ENCODE data around the gene DYSF. TPM values are rescaled to one million over a fixed set of nuclear protein-coding genes. Genes with fewer than 3 reads are reported as not detected.

Gene DYSF
- total and polyA plus RNA-seq, 2 donors (not counting 1 experiment from before 2014, with no cell fraction given): 0.17 to 0.43 TPM

DNA sequence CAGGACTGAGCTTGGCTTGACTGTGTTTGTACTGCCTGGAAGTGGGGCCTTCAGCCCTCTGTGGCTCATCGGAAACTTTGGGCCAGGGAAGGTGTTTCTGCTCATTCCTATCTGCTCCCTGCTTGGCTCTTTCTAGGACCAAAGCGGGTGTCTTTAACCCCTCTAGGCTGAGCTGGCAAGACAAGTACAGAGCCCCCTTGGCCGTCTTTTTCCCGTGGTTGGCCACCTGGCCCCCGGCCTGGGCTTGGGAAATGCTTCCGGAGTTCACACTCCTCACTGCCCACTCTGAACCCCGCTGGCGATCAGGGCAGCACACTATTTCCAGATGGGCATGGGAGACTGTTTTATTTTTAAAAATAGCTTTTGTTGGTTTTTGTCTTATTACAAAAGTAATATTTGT lies 243.0 kb downstream of the DYSF start:
- ChIA-PET POLR2A (no interaction called here), CTCF (no interaction called here)
- H3K9me3 ChIP-seq (ENCODE audit: control extremely low read depth in 1 of 3, control insufficient read depth in 2 of 3, insufficient read depth in 1 of 3, low read length in 2 of 3): peaks cover 0 to 5% (median 0%) of the 10 kb centered on the region in 3 donors
- no peak overlapping the region for H3K9ac ChIP-seq (ENCODE audit: low read length)
- H3K4me3 ChIP-seq (ENCODE audit: control extremely low read depth in 1 of 5, extremely low read depth in 1 of 5, insufficient read depth in 1 of 5, low read depth in 2 of 5, low read length in 4 of 5): no peak overlapping the region
- no peak overlapping the region for H3K4me3 Mint-ChIP-seq
- H3K4me2 ChIP-seq (replicated peaks; ENCODE audit: low read depth, low read length, poor library complexity, severe bottlenecking): no peak overlapping the region
- H3K27me3 ChIP-seq (replicated peaks in 1 of 4; ENCODE audit: control extremely low read depth in 1 of 4, control insufficient read depth in 3 of 4, insufficient read depth in 4 of 4, low read length in 3 of 4): no peaks in the 10 kb centered on the region
- H3K27me3 Mint-ChIP-seq: peaks cover 2% of the 10 kb centered on the region
- no peak for DNase-seq
- no peak for ATAC-seq (ENCODE audit: low read depth)
- no peaks in the 10 kb centered on the region for H3K79me2 ChIP-seq (ENCODE audit: control insufficient read depth, insufficient read depth, low read length)
- no peaks in the 10 kb centered on the region for H3K9me3 Mint-ChIP-seq (ENCODE audit: insufficient read depth)
- WGBS (ENCODE audit: insufficient coverage): 79% methylated on average over 4 of the region's 8 CpGs
- intact Hi-C loops (cut with micrococcal nuclease): no loop called here
- no peak overlapping the region for H3K27ac Mint-ChIP-seq
- H3K4me1 Mint-ChIP-seq: no peaks in the 10 kb centered on the region
- TF ChIP-seq EZH2 (IDR thresholded peaks at IDR 0.05; ENCODE audit: borderline replicate concordance, insufficient read depth, low read depth, low read length, poor library complexity, severe bottlenecking): no peak
- no peaks in the 10 kb centered on the region for H4K20me1 ChIP-seq (ENCODE audit: control insufficient read depth, insufficient read depth, low read length, poor library complexity, severe bottlenecking)
- H3K36me3 ChIP-seq (replicated peaks in 1 of 2; ENCODE audit: control extremely low read depth in 1 of 2, control insufficient read depth in 1 of 2, extremely low read depth in 1 of 2, insufficient read depth in 2 of 2, low read length in 1 of 2): no peaks in the 10 kb centered on the region
- no peak overlapping the region for H2AFZ ChIP-seq (ENCODE audit: insufficient read depth, low read depth, low read length, poor library complexity, severe bottlenecking)
- no peaks in the 10 kb centered on the region for H3K4me1 ChIP-seq (ENCODE audit: control insufficient read depth in 2 of 2, insufficient read depth in 2 of 2, low read length in 2 of 2)
- no peak overlapping the region for H3K27ac ChIP-seq (ENCODE audit: low read length in 2 of 2)

DNA sequence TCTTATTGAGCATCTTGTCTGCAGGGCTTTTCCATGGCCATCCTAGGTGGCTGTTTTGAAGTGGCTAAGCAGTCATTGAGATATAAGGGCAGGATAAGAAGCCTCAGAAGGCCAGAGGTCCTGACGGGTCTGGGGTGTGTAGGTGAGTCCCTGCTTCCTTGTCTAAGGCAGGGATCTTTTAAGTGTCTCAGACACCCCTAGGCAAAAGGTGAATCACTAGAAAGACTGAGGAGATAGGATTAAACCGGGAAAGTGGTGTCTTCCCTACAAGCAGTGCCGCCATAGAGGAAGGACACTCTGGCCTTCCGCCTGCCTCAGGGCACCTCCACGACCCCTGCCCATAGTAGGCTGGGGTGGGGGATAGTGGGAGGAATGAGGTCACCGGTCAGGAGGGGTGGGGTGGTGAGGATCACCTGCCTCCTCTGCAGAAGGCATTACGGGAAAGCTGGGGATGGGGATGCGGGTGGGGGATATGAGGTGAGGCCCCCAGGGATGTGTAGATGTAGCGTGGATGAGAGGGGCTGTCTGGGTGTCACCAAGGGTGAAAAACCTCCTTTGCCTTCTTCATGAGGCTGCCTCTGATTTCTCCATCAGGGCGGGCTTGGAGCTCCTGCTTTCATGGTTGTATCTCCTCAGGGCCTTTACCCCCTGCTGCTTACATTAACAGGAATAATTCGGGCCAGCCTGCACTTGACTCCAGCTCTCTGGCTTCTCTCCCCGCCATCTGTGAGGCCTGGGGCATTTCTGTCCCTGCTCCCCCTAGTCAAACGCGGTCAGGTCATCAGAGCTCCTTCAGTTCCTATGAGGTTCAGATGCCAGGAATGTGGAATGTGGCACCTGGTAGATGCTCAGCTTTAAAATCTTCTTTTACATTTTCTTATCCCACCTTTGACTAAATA lies 244.0 kb downstream of the DYSF start:
- H2AFZ ChIP-seq (ENCODE audit: insufficient read depth, low read depth, low read length, poor library complexity, severe bottlenecking): no peak overlapping the region
- no peaks in the 10 kb centered on the region for H3K9me3 Mint-ChIP-seq (ENCODE audit: insufficient read depth)
- TF ChIP-seq, protein P1, sequence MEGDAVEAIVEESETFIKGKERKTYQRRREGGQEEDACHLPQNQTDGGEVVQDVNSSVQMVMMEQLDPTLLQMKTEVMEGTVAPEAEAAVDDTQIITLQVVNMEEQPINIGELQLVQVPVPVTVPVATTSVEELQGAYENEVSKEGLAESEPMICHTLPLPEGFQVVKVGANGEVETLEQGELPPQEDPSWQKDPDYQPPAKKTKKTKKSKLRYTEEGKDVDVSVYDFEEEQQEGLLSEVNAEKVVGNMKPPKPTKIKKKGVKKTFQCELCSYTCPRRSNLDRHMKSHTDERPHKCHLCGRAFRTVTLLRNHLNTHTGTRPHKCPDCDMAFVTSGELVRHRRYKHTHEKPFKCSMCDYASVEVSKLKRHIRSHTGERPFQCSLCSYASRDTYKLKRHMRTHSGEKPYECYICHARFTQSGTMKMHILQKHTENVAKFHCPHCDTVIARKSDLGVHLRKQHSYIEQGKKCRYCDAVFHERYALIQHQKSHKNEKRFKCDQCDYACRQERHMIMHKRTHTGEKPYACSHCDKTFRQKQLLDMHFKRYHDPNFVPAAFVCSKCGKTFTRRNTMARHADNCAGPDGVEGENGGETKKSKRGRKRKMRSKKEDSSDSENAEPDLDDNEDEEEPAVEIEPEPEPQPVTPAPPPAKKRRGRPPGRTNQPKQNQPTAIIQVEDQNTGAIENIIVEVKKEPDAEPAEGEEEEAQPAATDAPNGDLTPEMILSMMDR (IDR thresholded peaks at IDR 0.05): no peak
- TF ChIP-seq EZH2 (IDR thresholded peaks at IDR 0.05; ENCODE audit: borderline replicate concordance, insufficient read depth, low read depth, low read length, poor library complexity, severe bottlenecking): no peak
- H3K9ac ChIP-seq (ENCODE audit: low read length): no peak overlapping the region
- H4K20me1 ChIP-seq (ENCODE audit: control insufficient read depth, insufficient read depth, low read length, poor library complexity, severe bottlenecking): no peaks in the 10 kb centered on the region
- DNase-seq (no peak), ATAC-seq (ENCODE audit: low read depth) (no peak)
- WGBS (ENCODE audit: insufficient coverage): 83% methylated on average over 12 of the region's 14 CpGs
- no peak overlapping the region for H3K4me3 Mint-ChIP-seq
- H3K27me3 Mint-ChIP-seq: peaks cover 2% of the 10 kb centered on the region
- no peak overlapping the region for H3K4me2 ChIP-seq (replicated peaks; ENCODE audit: low read depth, low read length, poor library complexity, severe bottlenecking)
- no peaks in the 10 kb centered on the region for H3K27me3 ChIP-seq (replicated peaks in 1 of 4; ENCODE audit: control extremely low read depth in 1 of 4, control insufficient read depth in 3 of 4, insufficient read depth in 4 of 4, low read length in 3 of 4)
- POLR2A ChIA-PET: no interaction called here
- H3K36me3 ChIP-seq (replicated peaks in 1 of 2; ENCODE audit: control extremely low read depth in 1 of 2, control insufficient read depth in 1 of 2, extremely low read depth in 1 of 2, insufficient read depth in 2 of 2, low read length in 1 of 2): no peaks in the 10 kb centered on the region
- H3K27ac ChIP-seq (ENCODE audit: low read length in 2 of 2): no peak overlapping the region
- CTCF ChIA-PET: no interaction called here
- no peak overlapping the region for H3K4me3 ChIP-seq (ENCODE audit: control extremely low read depth in 1 of 5, extremely low read depth in 1 of 5, insufficient read depth in 1 of 5, low read depth in 2 of 5, low read length in 4 of 5)
- peaks cover 0 to 2% (median 0%) of the 10 kb centered on the region in 3 donors for H3K9me3 ChIP-seq (ENCODE audit: control extremely low read depth in 1 of 3, control insufficient read depth in 2 of 3, insufficient read depth in 1 of 3, low read length in 2 of 3)
- no peak overlapping the region for H3K27ac Mint-ChIP-seq
- H3K4me1 Mint-ChIP-seq: no peaks in the 10 kb centered on the region
- no peaks in the 10 kb centered on the region for H3K4me1 ChIP-seq (ENCODE audit: control insufficient read depth in 2 of 2, insufficient read depth in 2 of 2, low read length in 2 of 2)
- intact Hi-C loops (cut with micrococcal nuclease): no loop called here
- no peaks in the 10 kb centered on the region for H3K79me2 ChIP-seq (ENCODE audit: control insufficient read depth, insufficient read depth, low read length)

Measured in B cell (primary cell).